GM19455 (cell line): ENCODE measurements around the gene ATXN3.

Experiments
- ATAC-seq: cut with Tn5 transposase; IDR thresholded peaks from one replicate; pipeline ENCODE4 v1.9.1; 2021; ENCODE audit not compliant: unreplicated experiment

ATXN3 gene

DNA sequence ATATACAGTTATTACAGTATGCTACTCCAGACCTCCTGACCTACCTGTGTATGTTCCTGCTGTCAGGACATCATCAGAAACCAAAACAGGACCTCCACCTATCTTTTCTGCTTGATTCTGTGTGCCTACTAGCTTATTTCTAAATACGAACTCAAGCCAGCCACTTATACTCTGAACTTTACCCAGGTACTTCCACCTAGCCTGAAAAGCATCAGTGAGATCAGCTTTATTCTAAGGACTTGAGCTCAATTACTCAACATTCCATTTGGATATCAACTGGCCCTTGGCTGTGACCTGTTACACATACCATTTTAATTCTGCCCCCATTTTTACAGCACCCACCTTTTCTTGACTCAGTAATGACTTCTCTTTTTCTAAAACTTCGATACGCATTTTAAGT is 95.7 kb downstream of the ATXN3 start:
- no peak for ATAC-seq

GRCh38 chr14:92009604-92010003 is 96.8 kb downstream of the ATXN3 start:
- no peak for ATAC-seq
